Measurements from ENCODE around the gene TEKT5. TPM values are rescaled to one million over a fixed set of nuclear protein-coding genes. Genes with fewer than 3 reads are reported as not detected.

The TEKT5 gene
- total RNA-seq, 1 experiment from 2014 or later: not detected

- intact Hi-C loops (cut with micrococcal nuclease; ENCODE audit: unreplicated experiment): no loop called here
- TF ChIP-seq CTCF (conservative IDR thresholded peaks at IDR 0.05; ENCODE audit: low read depth, low read length): no peak
- TF ChIP-seq EZH2 (IDR thresholded peaks at IDR 0.05; ENCODE audit: borderline replicate concordance, low read depth, low read length, poor library complexity, severe bottlenecking): no peak
- no peak overlapping the region for H3K4me3 ChIP-seq (ENCODE audit: low read depth, low read length, poor library complexity, severe bottlenecking)
- H3K4me1 ChIP-seq (ENCODE audit: insufficient read depth, low read length, poor library complexity, severe bottlenecking): no peaks in the 10 kb centered on the region
- ChIA-PET CTCF (no interaction called here), POLR2A (ENCODE audit: low non-redundant PET) (no interaction called here)
- no peaks in the 10 kb centered on the region for H3K27me3 ChIP-seq (replicated peaks; ENCODE audit: insufficient read depth, low read depth, low read length, poor library complexity)
- BruUV-seq (replicated peaks): no TSS peak
- no peaks in the 10 kb centered on the region for H3K36me3 ChIP-seq (ENCODE audit: insufficient read depth, low read length, poor library complexity, severe bottlenecking)
- H3K27ac ChIP-seq (ENCODE audit: low read depth, low read length, poor library complexity, severe bottlenecking): no peak overlapping the region
- no peak for DNase-seq (ENCODE audit: low spot score)
- H3K9me3 ChIP-seq (ENCODE audit: low read depth, low read length, poor library complexity, severe bottlenecking): no peaks in the 10 kb centered on the region
Measured at GRCh38 chr16:10592611-10593010, 102.1 kb downstream of the TEKT5 start.

- POLR2A ChIA-PET (ENCODE audit: low non-redundant PET): no interaction called here
- H3K4me3 ChIP-seq (ENCODE audit: low read depth, low read length, poor library complexity, severe bottlenecking): no peak overlapping the region
- H3K27ac ChIP-seq (ENCODE audit: low read depth, low read length, poor library complexity, severe bottlenecking): no peak overlapping the region
- no peaks in the 10 kb centered on the region for H3K27me3 ChIP-seq (replicated peaks; ENCODE audit: insufficient read depth, low read depth, low read length, poor library complexity)
- no TSS peak for BruUV-seq (replicated peaks)
- TF ChIP-seq CTCF (conservative IDR thresholded peaks at IDR 0.05; ENCODE audit: low read depth, low read length) (no peak), EZH2 (IDR thresholded peaks at IDR 0.05; ENCODE audit: borderline replicate concordance, low read depth, low read length, poor library complexity, severe bottlenecking) (no peak)
- intact Hi-C loops (cut with micrococcal nuclease; ENCODE audit: unreplicated experiment): no loop called here
- CTCF ChIA-PET: no interaction called here
- no peaks in the 10 kb centered on the region for H3K36me3 ChIP-seq (ENCODE audit: insufficient read depth, low read length, poor library complexity, severe bottlenecking)
- DNase-seq (ENCODE audit: low spot score): no peak
- no peaks in the 10 kb centered on the region for H3K4me1 ChIP-seq (ENCODE audit: insufficient read depth, low read length, poor library complexity, severe bottlenecking)
- H3K9me3 ChIP-seq (ENCODE audit: low read depth, low read length, poor library complexity, severe bottlenecking): no peaks in the 10 kb centered on the region
Measured at GRCh38 chr16:10590342-10590741, 104.4 kb downstream of the TEKT5 start.

- intact Hi-C loops (cut with micrococcal nuclease; ENCODE audit: unreplicated experiment): loop anchor here (10.0 kb wide), 2 partner anchors 64 to 146 kb away; no protein-coding TSS in a partner anchor
- Histone ChIP-seq H3K9me3 (ENCODE audit: low read depth, low read length, poor library complexity, severe bottlenecking) (no peaks in the 10 kb centered on the region), H3K4me1 (ENCODE audit: insufficient read depth, low read length, poor library complexity, severe bottlenecking) (no peaks in the 10 kb centered on the region), H3K27ac (ENCODE audit: low read depth, low read length, poor library complexity, severe bottlenecking) (no peak overlapping the region), H3K36me3 (ENCODE audit: insufficient read depth, low read length, poor library complexity, severe bottlenecking) (no peaks in the 10 kb centered on the region), H3K27me3 (replicated peaks; ENCODE audit: insufficient read depth, low read depth, low read length, poor library complexity) (no peaks in the 10 kb centered on the region), H3K4me3 (ENCODE audit: low read depth, low read length, poor library complexity, severe bottlenecking) (no peak overlapping the region)
- TF ChIP-seq EZH2 (IDR thresholded peaks at IDR 0.05; ENCODE audit: borderline replicate concordance, low read depth, low read length, poor library complexity, severe bottlenecking): no peak
- no peak for TF ChIP-seq CTCF (conservative IDR thresholded peaks at IDR 0.05; ENCODE audit: low read depth, low read length)
- no TSS peak for BruUV-seq (replicated peaks)
- ChIA-PET CTCF (no interaction called here), POLR2A (ENCODE audit: low non-redundant PET) (no interaction called here)
- DNase-seq (ENCODE audit: low spot score): no peak
Measured at GRCh38 chr16:10589109-10589508, 105.6 kb downstream of the TEKT5 start.

Measured in A673 (cell line).